Inferior parietal cortex (tissue), 1 donor: ENCODE measurements around the gene GREB1.
A peak's percentile ranks its signal among the peaks of the same experiment; 100 is the strongest.

Experiments
- DNase-seq: peaks from one replicate; pipeline ENCODE4 v3.0.0-alpha.2; 2016; ENCODE audit errors: extremely low spot score

The GREB1 gene

DNA sequence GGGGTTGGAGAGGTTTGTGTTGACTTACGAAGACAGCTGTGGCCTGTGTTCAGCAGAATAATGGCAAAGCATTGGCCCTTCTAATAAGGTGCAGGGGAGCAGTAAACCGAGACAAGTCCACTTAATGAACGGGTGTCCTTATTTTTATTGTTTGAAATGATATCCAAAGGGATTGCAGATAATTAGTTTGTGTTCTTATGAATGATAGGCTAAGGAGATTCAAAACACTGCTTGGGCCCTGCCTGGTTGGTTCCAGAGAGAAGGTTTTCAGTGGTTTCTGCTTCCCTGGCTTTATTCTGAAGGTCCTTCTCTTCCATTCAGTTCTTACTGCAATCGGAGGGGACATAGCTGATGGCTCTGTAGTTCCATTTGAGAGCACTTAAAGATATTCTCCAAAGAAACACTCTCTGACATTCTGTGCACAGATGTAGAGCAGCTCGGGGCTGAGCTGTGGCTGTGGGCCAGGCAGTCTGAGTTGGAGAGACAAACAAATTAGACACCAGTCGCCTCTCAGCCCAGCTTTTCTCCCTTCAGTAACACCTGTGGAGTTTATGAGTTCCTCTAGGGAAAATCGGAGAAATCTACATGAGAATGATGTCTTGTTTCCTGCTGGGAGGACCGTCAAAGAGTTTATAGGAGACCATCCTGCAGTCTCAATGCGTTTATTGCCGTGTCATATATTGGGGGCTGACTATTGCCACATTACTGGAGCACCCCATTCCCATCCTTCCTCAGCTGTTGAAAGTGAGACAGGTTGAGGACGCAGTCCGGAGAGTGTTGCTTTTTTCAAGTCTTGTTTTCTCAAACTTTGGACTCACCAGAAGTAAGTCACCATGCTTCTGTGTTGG, 6.5 kb downstream of the GREB1 start:
- no peak for DNase-seq

- DNase-seq: no peak
Observed at GRCh38 chr2:11540996-11541692, 7.3 kb downstream of the GREB1 start.

DNA sequence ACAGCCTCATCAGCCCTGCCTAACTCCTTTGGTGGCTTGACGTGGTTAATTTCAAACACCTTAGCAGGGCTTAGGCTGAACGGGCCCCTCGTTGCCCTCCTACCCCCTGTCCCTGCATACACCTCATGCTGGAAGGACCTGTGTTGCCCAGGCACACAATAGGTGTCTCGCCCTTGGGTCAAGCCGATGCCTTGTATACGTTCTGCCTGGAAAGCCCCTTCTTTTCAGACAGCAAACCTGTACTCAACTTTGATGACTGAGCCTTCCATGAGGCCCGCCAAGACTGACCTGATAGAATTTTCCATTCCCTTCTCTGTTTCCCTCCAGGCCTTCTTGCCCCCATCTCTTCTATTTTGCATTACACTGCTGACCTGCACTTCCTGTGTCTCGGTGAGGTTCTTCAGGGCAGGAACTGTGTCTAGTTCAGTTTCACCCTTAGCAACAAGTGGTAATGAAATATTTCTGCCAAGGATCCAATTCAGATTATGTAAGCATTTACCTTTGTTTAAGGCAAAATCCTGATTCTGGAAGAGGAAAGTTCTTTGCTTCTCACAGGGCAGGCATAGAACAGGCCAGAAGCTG, 7.9 kb downstream of the GREB1 start:
- no peak for DNase-seq

- DNase-seq: no peak
Observed at GRCh38 chr2:11542275-11542819, 8.5 kb downstream of the GREB1 start.

DNA sequence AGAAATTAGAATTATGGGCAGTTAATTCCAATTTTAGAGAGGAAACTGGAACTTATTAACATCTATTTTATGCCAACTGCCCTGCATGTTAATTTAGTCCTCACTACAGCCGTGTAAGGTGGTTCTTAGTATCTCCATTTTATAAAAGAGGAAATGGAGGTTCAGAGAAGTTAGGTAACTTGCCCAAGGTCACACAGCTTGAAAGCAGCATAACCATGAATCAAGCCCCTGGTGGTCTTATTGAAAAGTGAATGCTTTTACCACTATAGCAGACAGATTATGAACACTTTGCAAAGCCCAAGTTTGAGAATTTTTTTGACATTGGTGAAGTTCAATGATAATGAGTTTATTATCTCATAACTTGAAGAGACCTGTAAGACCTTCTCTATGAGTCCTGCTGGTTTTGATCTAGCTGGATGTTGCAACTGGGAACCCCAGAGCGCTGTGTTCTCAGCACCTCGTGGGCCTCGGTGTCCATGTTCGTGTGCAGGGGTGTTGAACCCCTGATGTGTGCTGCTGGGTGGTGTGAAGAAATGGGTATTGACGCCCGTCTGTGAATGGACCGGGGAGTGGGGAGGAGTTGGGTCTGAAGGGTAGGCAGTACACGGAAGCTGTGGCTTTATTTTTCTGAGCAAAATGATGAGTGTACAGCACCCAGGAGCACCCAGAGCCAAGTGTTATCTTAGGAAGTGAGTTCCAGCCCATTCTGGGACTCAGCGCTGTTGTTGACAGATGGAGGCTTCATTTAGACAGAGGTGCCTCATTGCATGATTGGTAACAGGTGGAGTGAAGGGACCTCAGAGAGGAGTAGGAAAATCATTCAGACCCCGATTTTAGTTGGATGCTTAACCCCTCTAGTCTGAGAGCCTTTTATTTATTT, 9.7 kb downstream of the GREB1 start:
- no peak for DNase-seq

DNA sequence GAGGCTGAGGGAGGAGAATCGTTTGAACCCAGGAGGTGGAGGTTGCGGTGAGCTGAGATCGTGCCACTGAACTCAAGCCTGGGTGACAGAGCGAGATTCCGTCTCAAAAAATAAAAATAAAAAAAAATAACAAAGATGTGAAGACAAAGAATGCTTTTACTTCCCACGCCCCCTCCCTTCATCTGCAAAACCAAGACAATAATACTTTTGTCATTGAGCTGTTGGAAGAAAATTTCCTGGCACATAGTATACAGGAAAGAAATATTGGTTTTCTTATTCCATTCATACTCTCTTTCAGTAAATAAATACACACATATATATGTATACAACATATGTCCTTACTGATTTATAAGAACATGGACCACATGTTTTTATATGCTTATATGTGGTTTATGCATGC, 12.2 kb downstream of the GREB1 start:
- DNase-seq: no peak

GRCh38 chr2:11547912-11548497, 14.2 kb downstream of the GREB1 start:
- no peak for DNase-seq

DNA sequence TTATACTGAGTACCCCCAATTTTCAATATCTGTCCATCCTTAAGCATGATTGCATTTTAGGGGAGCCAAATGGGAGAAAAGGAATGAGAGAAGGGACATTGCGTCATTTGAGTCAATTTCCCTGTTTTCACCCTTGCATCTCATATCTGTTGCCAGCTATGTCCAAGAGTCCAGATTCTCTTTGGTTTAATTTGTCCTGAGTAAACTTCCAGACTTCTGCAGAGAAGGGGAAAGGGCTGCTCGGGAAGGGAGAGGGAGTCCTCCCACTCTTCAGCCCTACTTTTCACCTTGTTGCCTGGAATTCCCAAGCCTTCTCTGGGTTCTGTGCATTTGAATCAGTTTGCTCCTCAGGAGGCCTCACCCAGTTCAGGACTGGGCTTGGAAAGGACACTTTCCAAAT, 16.5 kb downstream of the GREB1 start:
- DNase-seq: no peak

DNA sequence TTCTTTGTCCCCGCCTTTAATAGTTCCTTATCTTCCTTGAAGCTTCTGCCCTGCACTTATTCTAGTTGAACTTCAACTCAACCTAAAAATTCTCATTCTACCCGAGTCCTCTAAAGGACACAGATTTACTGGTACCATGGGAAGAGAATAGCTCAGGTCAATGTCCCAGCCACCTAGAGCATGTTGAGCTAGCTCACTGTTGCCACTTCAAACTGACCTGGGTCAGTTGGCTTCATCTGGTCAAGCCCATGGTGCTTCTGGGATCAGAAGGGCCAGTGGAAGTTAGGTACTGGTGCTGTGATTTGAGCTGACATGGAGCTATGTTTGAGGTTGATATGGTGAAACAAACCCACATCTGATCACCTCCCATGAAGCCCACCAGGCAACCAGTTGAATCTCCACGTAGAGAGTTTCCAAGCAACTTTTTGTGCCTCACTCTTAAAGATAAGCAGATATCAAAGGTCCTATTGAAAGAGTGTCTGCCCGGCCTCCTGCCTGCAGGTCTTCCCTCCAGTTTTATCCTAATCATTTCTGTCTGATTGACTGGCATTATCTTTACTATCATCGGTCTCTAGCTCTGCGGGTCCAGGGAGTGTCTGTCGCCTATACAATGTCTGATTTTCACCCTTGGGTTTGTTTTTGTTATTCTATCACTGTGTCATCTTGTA, 17.2 kb downstream of the GREB1 start:
- DNase-seq: no peak

- no peak for DNase-seq
Observed at GRCh38 chr2:11551569-11552259, 17.9 kb downstream of the GREB1 start.

DNA sequence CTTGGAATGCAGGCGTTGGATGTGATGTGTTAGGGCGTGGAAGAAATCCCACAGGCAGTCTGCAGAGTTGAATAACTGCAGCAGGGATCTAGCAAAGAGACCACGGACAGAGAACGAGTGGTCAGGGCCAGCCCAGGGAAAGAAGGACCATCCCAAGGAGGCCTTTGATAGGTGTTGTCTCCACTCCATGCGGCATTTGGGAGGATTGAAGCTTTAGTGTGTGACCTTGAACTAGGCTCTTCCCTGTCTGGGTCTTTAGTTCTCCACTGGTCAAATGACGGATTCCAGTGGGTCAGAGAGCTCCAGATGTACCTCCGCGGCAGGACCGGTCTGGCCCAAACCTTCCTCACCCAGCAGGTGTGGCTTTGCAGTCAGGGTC, 18.4 kb downstream of the GREB1 start:
- DNase-seq: no peak

DNA sequence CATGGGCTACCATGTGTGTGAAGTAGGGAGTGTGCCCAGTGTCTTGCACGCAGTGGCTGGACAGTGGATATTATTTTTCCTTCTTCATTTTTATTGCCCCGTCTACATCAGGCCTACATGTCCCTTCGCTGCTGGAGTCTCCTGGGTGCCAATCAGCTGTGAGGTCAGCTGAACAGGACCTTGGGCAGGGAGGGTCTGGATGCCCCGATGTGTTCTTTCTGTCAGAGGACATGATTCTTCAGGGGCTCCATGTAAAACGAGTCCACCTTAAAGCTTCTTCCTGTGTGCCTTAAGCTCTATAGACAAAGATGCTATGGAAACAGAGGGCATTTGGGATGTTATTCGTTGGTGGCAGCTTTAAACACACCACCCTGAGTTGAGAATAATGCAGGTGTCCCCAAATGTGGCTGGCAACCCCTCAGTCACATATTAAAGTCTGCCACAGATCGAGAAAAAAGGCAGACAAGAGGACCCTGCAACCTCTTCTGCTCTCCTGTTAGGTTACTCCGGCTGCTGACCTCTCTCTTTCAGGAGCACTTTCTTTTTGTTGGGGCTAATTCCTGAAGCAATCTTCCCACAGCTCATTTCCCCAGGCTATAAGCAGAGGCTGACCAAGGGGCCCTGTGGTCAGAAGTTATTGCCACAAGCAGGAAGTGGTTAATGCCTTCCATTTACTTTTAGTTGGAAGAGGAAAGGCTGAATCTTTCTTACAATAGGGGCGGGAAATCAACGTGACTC, 20.0 kb downstream of the GREB1 start:
- DNase-seq: no peak

GRCh38 chr2:11554399-11554716, 20.5 kb downstream of the GREB1 start:
- DNase-seq: no peak

DNA sequence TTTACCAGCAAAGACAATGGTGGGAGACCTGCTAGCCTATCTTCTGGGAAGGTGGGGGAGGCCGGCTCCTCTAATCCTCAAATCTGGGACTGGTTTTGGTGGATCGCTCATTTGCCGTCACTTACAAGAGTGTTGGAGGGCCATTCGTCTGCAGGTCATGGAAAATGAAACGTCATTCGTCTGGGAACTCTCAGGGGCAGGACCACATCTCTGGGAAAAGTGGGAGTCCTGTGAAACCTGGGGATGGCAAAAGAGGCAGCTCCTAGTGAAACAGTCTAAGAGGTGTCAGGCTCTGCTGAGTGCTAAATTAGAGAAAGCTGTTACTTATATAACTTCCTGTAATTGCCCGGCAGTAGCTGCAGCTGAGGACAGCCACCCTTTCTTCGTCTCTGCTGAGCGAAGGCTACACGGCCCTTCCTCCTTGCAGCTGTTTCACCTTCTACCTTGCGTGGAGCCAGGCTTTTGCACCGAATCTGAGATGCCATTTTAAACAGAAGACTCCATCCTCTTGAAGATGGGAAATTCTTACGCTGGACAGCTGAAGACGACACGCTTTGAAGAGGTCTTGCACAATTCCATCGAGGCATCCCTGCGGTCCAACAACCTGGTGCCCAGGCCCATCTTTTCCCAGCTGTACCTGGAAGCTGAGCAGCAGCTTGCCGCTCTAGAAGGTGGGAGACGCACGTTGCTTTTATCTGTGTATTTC, 22.4 kb downstream of the GREB1 start:
- DNase-seq: peak; percentile 32

- DNase-seq: no peak
Observed at GRCh38 chr2:11558214-11558886, 24.5 kb downstream of the GREB1 start.

DNA sequence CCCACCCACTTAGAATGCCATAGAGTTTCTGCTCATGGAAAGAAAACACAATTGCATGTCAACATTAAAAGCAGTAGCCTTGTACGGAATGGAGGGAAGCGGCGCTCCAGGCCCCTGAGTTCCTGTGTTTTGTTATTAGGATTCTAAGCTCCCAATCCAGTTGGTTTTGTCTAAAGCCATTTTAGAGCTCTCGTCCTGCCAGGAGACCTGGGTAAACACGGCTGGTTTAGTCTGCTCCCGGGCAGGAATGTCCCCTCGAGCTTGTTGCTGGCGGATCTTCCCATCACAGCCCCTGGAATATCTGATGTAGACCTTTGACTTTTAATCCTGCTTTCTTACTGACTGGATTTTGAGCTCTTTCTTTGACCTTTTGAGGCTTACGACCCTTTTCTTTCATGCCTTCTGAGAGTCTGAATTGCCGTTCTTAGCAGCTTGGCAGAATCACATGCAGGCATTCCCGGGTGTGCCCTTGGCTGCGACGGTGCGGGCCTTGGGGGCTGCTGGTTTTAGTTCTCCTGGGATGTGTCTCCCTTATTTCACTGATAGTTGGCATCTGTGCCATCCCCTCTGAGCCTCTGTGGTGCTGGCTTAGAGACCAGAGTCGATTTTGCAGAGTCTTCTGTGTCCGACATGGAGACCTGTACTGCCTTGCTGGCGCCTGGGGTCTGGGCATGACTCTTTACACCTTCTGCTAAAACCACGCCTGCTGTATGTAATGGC, 25.4 kb downstream of the GREB1 start:
- no peak for DNase-seq

GRCh38 chr2:11559786-11560155, 25.9 kb downstream of the GREB1 start:
- DNase-seq: no peak

- no peak for DNase-seq
Observed at GRCh38 chr2:11560806-11561205, 27.0 kb downstream of the GREB1 start.
